Neural cell (in vitro differentiated cells): ENCODE data around the gene ZNF784.

Experiments
- RAD21 ChIP-seq: fragments of 450-650 bp; conservative IDR thresholded peaks from 2 replicates; pipeline ENCODE4 v1.6.1; 2014; ENCODE audit warnings: antibody characterized with exemption, mild to moderate bottlenecking, moderate library complexity
- TAF1 ChIP-seq: IDR thresholded peaks from 2 replicates; pipeline ENCODE4 v1.6.1; 2012; ENCODE audit warnings: low read depth
- TF ChIP-seq, protein P1 (sequence below): fragments of 450-650 bp; IDR thresholded peaks from 2 replicates; pipeline ENCODE4 v1.5.1; 2014; ENCODE audit warnings: antibody characterized with exemption, mild to moderate bottlenecking, moderate library complexity; ENCODE audit not compliant: poor library complexity, severe bottlenecking
- TF ChIP-seq, protein P2 (sequence below): IDR thresholded peaks from 2 replicates; pipeline ENCODE4 v1.6.1; 2012; ENCODE audit warnings: borderline replicate concordance

GRCh38 chr19:55632463-55632834 is 8.1 kb upstream of the ZNF784 start:
- TF ChIP-seq, protein P1, sequence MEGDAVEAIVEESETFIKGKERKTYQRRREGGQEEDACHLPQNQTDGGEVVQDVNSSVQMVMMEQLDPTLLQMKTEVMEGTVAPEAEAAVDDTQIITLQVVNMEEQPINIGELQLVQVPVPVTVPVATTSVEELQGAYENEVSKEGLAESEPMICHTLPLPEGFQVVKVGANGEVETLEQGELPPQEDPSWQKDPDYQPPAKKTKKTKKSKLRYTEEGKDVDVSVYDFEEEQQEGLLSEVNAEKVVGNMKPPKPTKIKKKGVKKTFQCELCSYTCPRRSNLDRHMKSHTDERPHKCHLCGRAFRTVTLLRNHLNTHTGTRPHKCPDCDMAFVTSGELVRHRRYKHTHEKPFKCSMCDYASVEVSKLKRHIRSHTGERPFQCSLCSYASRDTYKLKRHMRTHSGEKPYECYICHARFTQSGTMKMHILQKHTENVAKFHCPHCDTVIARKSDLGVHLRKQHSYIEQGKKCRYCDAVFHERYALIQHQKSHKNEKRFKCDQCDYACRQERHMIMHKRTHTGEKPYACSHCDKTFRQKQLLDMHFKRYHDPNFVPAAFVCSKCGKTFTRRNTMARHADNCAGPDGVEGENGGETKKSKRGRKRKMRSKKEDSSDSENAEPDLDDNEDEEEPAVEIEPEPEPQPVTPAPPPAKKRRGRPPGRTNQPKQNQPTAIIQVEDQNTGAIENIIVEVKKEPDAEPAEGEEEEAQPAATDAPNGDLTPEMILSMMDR: peak; percentile 82
- TF ChIP-seq, protein P2, sequence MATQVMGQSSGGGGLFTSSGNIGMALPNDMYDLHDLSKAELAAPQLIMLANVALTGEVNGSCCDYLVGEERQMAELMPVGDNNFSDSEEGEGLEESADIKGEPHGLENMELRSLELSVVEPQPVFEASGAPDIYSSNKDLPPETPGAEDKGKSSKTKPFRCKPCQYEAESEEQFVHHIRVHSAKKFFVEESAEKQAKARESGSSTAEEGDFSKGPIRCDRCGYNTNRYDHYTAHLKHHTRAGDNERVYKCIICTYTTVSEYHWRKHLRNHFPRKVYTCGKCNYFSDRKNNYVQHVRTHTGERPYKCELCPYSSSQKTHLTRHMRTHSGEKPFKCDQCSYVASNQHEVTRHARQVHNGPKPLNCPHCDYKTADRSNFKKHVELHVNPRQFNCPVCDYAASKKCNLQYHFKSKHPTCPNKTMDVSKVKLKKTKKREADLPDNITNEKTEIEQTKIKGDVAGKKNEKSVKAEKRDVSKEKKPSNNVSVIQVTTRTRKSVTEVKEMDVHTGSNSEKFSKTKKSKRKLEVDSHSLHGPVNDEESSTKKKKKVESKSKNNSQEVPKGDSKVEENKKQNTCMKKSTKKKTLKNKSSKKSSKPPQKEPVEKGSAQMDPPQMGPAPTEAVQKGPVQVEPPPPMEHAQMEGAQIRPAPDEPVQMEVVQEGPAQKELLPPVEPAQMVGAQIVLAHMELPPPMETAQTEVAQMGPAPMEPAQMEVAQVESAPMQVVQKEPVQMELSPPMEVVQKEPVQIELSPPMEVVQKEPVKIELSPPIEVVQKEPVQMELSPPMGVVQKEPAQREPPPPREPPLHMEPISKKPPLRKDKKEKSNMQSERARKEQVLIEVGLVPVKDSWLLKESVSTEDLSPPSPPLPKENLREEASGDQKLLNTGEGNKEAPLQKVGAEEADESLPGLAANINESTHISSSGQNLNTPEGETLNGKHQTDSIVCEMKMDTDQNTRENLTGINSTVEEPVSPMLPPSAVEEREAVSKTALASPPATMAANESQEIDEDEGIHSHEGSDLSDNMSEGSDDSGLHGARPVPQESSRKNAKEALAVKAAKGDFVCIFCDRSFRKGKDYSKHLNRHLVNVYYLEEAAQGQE: no peak
- no peak for TF ChIP-seq TAF1
- TF ChIP-seq RAD21: peak; percentile 70
